Measurements from ENCODE around the gene KCNK7.

The KCNK7 gene

GRCh38 chr11:65576232-65576866 lies 19.3 kb downstream of the KCNK7 start:
- TF ChIP-seq CTCF (IDR thresholded peaks at IDR 0.05; ENCODE audit: borderline replicate concordance, insufficient read depth, low read depth, low read length): no peak
- peak overlapping the region; percentile 81 for H3K4me3 ChIP-seq (ENCODE audit: low read depth, low read length)

- H3K4me3 ChIP-seq (ENCODE audit: low read depth, low read length): peak within 1 kb of the TSS; percentile 81
- no peak for TF ChIP-seq CTCF (IDR thresholded peaks at IDR 0.05; ENCODE audit: borderline replicate concordance, insufficient read depth, low read depth, low read length)
Observed at GRCh38 chr11:65575568-65576231, 19.9 kb downstream of the KCNK7 start, which contains the start of gene EHBP1L1. Gene EHBP1L1 (plus strand): TSS chr11:65576053. CDS start chr11:65576303, 250 bp downstream.

GRCh38 chr11:65574811-65575567 lies 20.6 kb downstream of the KCNK7 start:
- peak overlapping the region; percentile 81 for H3K4me3 ChIP-seq (ENCODE audit: low read depth, low read length)
- TF ChIP-seq CTCF (IDR thresholded peaks at IDR 0.05; ENCODE audit: borderline replicate concordance, insufficient read depth, low read depth, low read length): no peak

GRCh38 chr11:65574109-65574810 lies 21.3 kb downstream of the KCNK7 start:
- peak overlapping the region; percentile 81 for H3K4me3 ChIP-seq (ENCODE audit: low read depth, low read length)
- peak; percentile 86 for TF ChIP-seq CTCF (IDR thresholded peaks at IDR 0.05; ENCODE audit: borderline replicate concordance, insufficient read depth, low read depth, low read length)

- H3K4me3 ChIP-seq (ENCODE audit: low read depth, low read length): peak overlapping the region; percentile 100
- no peak for TF ChIP-seq CTCF (IDR thresholded peaks at IDR 0.05; ENCODE audit: borderline replicate concordance, insufficient read depth, low read depth, low read length)
Observed at GRCh38 chr11:65573391-65574079, 22.1 kb downstream of the KCNK7 start.

- peak within 1 kb of the TSS; percentile 100 for H3K4me3 ChIP-seq (ENCODE audit: low read depth, low read length)
- no peak for TF ChIP-seq CTCF (IDR thresholded peaks at IDR 0.05; ENCODE audit: borderline replicate concordance, insufficient read depth, low read depth, low read length)
Observed at GRCh38 chr11:65572356-65573051, 23.1 kb downstream of the KCNK7 start, which contains the start of gene FAM89B. Gene FAM89B (plus strand): TSS chr11:65572538. CDS start chr11:65572670, 132 bp downstream.

All from GM12875 (cell line).